IPS-18a (cell line): Measurements from ENCODE around the gene ZNF207.
"Not testable (repeated sequence)": the region's sequence is repeated elsewhere in the genome, so short reads cannot be mapped to it uniquely, and the experiment has no call there.

Source experiments
- H3K27ac ChIP-seq: one replicate; pipeline ENCODE4 v1.5.1; 2013; ENCODE audit warnings: low read length
- H3K27me3 ChIP-seq: one replicate; pipeline ENCODE4 v1.6.1; 2013; ENCODE audit warnings: mild to moderate bottlenecking, low read length; ENCODE audit not compliant: control insufficient read depth, insufficient read depth
- H3K36me3 ChIP-seq: one replicate; pipeline ENCODE4 v1.6.1; 2013; ENCODE audit warnings: low read depth, low read length; ENCODE audit not compliant: control insufficient read depth
- H3K4me1 ChIP-seq: one replicate; pipeline ENCODE4 v1.6.1; 2013; ENCODE audit warnings: low read depth, low read length; ENCODE audit not compliant: control insufficient read depth
- H3K4me3 ChIP-seq: one replicate; pipeline ENCODE4 v1.5.1; 2013; ENCODE audit warnings: low read length
- H3K9ac ChIP-seq: one replicate; pipeline ENCODE4 v1.6.1; 2013; ENCODE audit warnings: mild to moderate bottlenecking, low read length, moderate library complexity
- H3K9me3 ChIP-seq: one replicate; pipeline ENCODE4 v1.6.1; 2013; ENCODE audit warnings: low read depth, low read length; ENCODE audit not compliant: control insufficient read depth

The ZNF207 gene

DNA sequence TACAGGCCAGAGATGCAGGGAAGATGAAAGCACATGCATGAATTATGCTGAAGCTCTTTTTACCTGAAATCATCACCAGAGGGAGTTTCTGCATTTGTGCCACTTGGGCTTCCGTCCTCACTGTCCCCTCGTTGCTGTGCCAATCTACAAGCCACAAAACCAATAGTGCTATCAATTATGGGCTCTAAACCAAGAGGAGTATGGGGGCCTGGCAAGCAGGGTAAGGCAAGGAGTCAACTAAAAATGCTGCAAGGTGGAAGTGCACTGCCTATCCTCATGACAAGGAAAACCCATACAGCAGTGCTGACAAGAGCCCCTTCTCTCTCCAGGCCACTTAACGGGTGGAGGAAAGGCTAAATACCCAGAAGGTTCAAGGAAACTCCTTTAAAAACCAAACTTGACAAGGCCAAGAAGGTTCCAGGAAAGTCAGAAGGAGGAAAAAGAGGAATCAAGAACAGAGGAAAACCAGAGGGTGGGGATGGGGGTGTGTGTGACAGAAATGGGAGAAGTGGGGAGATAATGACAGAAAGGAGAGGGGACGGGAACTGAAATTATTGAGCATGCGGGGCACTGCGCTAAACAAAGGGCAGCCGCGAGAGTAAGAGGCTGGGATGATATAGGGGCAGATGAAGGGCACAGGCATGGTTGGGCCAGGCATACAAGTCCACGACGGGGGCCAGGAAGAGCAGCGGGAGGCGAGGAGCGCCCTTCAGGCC is 8.7 kb upstream of the ZNF207 start:
- Histone ChIP-seq H3K27ac (no peak overlapping the region), H3K36me3 (peaks cover 30% of the 10 kb centered on the region), H3K9me3 (no peaks in the 10 kb centered on the region), H3K9ac (peak overlapping the region; percentile 85), H3K4me3 (peak overlapping the region; percentile 75), H3K4me1 (peaks cover 9% of the 10 kb centered on the region), H3K27me3 (no peaks in the 10 kb centered on the region)

DNA sequence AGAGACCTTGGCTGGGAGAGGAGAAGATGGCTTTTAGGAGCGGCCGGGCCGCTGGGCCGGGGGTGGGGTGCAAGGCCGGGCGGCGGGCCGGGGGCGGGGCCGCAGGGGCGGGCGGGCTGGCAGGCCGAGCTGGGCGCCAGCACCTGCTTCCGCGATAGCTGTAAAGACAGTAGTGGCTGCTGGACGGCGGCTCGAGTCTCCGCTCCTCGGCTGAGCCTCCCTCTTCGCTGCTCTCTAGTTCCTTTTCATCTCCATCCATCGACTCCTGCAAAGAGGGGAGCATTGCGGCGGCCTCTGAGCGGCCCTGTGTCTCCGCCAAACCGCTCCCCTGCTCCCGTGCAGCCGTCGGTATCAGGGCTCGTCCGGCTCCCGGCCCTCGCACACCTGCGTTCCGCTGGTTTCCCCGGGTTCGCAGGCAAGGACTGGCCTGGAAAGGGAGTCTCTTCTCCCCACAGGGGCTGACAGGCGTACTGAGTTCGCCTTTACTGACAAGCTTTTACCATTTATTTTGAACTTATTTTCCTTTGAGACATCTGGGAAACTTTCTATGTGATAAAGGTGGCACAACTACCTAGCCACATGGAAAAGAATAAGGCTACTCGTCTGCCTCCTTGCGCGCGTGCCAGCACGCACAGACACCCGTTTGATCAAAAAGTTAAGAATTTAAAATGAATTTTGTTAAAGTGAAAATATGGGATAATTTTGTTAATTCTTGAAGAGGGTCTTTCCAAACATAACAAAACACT is 7.9 kb upstream of the ZNF207 start, which contains the start of gene C17orf75:
TSS of gene C17orf75 (minus strand) at position 317 of the 746 bp plus-strand sequence. CDS start at position 283, 34 bp downstream.
- Histone ChIP-seq H3K9ac (peak within 1 kb of the TSS; percentile 85), H3K4me1 (peaks cover 9% of the 10 kb centered on the region), H3K9me3 (no peaks in the 10 kb centered on the region), H3K36me3 (peaks cover 22% of the 10 kb centered on the region), H3K4me3 (peak within 1 kb of the TSS; percentile 75), H3K27ac (peak within 1 kb of the TSS; percentile 36), H3K27me3 (no peaks in the 10 kb centered on the region)

DNA sequence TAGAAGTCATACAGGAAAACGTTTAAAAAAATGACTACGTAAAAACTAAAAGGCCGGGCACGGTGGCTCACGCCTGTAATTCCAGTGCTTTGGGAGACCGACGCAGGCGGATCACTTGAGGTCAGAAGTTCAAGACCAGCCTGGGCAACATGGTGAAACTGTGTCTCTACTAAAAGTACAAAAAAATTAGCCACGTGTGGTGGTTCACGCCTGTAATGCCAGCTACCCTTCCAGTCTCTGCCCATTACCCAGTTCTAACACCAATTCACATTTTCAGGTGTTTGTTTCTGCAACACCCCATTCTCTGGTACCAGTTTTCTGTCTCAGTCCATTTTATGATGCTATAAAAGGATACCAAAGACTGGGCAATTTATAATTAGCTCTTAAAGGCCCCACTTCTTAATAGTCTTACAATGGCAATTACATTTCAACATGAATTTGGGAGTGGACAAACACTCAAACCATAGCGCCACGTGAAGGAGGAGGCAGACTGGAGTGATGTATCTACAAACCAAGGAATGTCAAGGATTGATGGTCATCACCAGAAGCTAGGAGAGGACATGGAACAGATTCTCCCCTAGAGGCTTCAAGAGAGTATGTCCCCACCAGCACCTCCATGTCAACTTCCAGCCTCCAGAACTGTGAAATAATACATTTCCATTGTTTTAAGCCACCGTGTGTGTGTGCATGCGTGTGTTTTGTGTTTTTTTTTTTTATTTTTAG is 7.2 kb upstream of the ZNF207 start:
- no peaks in the 10 kb centered on the region for H3K27me3 ChIP-seq
- peak overlapping the region; percentile 75 for H3K4me3 ChIP-seq
- peaks cover 9% of the 10 kb centered on the region for H3K4me1 ChIP-seq
- H3K9me3 ChIP-seq, result no peaks in the 10 kb centered on the region
- H3K27ac ChIP-seq, result no peak overlapping the region
- H3K36me3 ChIP-seq, result peaks cover 16% of the 10 kb centered on the region
- H3K9ac ChIP-seq, result no peak overlapping the region

DNA sequence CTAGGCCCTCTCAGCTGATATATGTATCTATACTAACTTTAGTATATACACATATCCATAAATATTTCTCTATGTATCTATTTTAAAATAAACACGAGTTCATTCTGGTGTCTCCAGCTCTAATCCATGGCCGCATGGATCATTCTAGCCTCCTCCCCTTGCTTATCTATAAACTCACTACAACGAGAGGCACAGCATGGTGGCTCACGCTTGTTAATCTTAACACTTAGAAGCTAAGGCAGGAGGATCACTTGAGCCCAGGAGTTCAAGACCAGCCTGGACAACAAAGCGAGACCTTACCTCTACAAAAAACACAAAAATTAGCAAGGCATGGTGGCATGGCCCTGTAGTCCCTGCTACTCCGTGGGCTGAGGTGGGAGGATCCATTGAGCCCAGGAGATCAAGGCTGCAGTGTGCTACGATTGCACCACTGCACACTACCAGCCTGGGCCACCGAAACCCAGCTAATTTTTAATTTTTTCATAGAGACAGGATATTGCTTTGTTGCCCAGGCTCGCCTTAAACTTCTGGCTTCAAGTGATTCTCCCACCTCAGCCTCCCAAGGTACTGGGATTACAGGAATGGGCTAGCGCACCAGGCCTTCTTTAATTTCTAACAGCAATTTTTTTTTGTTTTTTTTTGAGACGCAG is 3.9 kb upstream of the ZNF207 start:
- Histone ChIP-seq H3K4me1 (peaks cover 6% of the 10 kb centered on the region), H3K27me3 (no peaks in the 10 kb centered on the region), H3K9ac (no peak overlapping the region), H3K36me3 (no peaks in the 10 kb centered on the region), H3K4me3 (no peak overlapping the region), H3K27ac (no peak overlapping the region), H3K9me3 (no peaks in the 10 kb centered on the region)

DNA sequence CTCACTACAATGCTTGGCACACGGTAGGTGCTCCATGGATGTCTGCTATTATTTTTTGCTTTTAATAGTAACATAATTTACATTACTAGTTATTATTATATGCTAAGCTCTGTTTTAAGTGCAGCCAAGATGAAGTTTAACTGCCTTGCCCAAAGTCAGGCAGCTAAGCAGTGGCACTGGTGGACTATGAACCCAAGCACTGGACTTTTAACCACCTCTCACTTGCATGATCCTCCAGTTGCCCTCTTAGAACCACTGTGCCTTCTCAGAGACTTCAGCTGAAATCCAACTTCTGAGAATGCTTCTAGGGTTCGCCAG is 1.5 kb upstream of the ZNF207 start:
- Histone ChIP-seq H3K4me3 (no peak overlapping the region), H3K27me3 (no peaks in the 10 kb centered on the region), H3K9me3 (no peaks in the 10 kb centered on the region), H3K9ac (no peak overlapping the region), H3K4me1 (peaks cover 9% of the 10 kb centered on the region), H3K36me3 (peaks cover 10% of the 10 kb centered on the region), H3K27ac (no peak overlapping the region)

DNA sequence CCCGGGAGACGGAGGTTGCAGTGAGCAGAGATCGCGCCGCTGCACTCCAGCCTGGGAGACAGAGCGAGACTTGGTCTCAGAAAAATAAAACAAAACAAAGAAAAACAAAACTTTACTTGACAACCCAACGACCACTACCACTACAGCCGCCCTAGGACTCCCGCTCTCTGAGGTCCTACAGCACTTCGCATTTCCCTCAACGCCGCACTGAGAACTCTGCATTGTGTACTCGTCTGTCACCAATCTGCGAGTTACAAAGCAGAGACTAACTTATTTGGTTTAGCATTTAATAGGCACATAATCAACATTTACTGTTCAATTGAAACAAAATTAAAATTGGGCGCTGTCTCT is 479 bp upstream of the ZNF207 start:
- Histone ChIP-seq H3K4me3 (peak overlapping the region; percentile 86), H3K9me3 (no peaks in the 10 kb centered on the region), H3K27me3 (no peaks in the 10 kb centered on the region), H3K27ac (peak overlapping the region; percentile 88), H3K9ac (peak overlapping the region; percentile 96), H3K36me3 (peaks cover 18% of the 10 kb centered on the region), H3K4me1 (peaks cover 9% of the 10 kb centered on the region)

DNA sequence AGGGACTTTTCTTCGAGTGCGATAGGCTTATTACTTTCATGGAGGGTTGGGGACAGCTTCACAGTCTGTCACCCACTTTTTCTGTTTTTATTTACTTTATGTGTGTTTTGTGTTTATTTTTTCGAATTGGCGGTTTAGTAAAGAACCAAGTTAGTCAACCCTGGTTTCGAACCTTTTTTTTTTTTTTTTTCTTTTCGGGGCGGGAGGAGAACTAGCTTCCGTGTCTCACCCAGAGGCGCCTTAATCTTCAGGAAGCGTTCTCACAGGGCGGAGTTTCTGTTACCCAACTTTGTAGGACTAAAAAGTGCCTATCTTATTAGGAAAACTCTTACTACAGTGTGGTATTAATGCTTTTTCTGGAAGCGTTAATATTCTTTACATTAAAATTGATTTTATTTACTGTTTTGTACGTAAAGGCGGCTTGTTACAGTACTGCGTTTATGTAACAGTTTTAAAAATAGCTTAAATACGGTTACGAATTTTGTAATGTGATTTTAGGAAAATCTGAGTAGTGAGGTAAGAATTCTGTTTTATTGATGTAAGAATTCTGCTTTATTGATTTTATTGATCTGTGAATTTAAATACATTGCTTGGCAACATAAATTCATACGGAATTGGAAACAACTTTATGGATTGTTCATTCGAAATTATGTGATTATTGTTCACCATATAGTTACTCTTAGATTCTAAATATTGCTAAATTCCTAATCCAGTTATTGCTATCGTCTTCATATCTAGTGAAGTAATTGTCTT is 885 bp downstream of the ZNF207 start:
- peak overlapping the region; percentile 75 for H3K27ac ChIP-seq
- peaks cover 32% of the 10 kb centered on the region for H3K36me3 ChIP-seq
- no peaks in the 10 kb centered on the region for H3K27me3 ChIP-seq
- H3K9me3 ChIP-seq, result no peaks in the 10 kb centered on the region
- peak overlapping the region; percentile 86 for H3K4me3 ChIP-seq
- H3K4me1 ChIP-seq, result peaks cover 9% of the 10 kb centered on the region
- peak overlapping the region; percentile 96 for H3K9ac ChIP-seq

DNA sequence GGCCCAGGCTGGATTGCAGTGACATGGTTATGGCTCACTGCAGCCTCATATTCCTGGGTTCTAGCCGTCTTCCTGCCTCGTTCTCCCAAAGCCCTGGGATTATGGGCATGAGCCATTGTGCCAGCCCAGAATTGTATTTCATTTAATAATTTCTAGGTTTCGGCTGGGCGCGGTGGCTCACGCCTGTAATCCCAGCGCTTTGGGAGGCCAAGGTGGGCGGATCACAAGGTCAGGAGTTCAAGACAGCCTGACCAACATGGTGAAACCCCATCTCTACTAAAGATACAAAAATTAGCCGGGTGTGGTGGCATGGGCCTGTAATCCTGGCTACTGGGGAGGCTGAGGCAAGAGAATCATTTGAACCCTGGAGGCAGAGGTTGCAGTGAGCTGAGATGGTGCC is 2.8 kb downstream of the ZNF207 start:
- H3K27ac ChIP-seq, H3K4me1 ChIP-seq, H3K9ac ChIP-seq, H3K27me3 ChIP-seq, H3K9me3 ChIP-seq: not testable (repeated sequence)
- Histone ChIP-seq H3K4me3 (peak overlapping the region; percentile 86), H3K36me3 (peaks cover 48% of the 10 kb centered on the region)

DNA sequence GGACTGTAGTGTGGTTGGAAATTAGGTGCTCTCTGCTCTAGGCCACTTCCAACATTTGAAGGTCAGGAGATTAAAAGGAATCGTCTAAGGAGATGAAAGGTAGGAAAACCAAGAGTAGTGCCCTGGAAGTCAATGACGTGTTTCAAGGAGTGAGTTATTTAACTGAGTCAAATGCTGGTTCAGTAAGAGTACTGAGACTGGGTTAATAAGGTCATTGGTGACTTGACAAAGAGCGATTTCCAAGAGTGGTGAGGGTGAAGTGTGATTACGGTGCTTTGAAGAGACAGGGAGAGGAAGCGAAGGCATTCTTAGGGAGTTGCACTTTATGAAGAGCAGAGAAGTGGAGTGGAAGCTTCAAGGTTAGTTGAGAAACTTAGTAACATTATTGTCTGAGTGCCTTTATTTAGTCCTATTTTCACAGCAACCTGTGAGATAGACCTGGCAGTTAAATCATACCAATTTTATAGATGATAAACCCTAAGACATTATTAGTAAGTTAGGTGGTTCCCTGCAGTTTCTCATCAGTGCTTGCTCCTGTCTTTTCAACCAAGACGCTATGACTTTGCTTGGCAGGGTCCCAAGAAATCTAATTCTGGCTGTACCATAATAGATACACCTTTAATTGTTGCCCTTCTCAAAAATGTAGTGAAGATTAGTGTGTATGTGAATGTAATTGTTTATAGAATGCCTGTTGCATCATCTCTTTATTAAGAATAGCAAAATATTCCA is 5.9 kb downstream of the ZNF207 start:
- H3K4me3 ChIP-seq, result no peak overlapping the region
- H3K9ac ChIP-seq, result no peak overlapping the region
- H3K9me3 ChIP-seq, result no peaks in the 10 kb centered on the region
- H3K4me1 ChIP-seq, result peaks cover 9% of the 10 kb centered on the region
- H3K27me3 ChIP-seq, result no peaks in the 10 kb centered on the region
- H3K36me3 ChIP-seq, result peaks cover 79% of the 10 kb centered on the region
- no peak overlapping the region for H3K27ac ChIP-seq

DNA sequence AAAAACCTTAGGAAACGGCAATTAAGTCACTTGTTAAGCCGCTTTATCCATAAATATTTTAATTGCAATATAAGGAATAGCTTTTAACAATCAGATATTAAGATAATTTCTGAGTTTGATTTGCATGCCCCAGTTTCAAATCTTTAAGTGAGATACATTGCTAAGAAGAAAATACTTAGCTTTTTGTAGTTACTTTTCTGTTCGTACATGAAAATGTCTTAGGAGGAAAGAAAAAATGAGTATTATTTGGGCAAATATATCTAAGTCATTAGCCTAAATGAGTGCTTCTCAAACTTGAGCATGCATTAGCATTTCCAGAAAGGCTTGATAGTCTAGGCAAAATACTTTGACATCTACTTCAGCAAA is 6.4 kb downstream of the ZNF207 start:
- H3K9ac ChIP-seq, result no peak overlapping the region
- H3K27me3 ChIP-seq, result no peaks in the 10 kb centered on the region
- peaks cover 9% of the 10 kb centered on the region for H3K4me1 ChIP-seq
- no peak overlapping the region for H3K27ac ChIP-seq
- no peak overlapping the region for H3K4me3 ChIP-seq
- H3K36me3 ChIP-seq, result peaks cover 84% of the 10 kb centered on the region
- H3K9me3 ChIP-seq, result no peaks in the 10 kb centered on the region
